Upper lobe of right lung (tissue), 1 donor: ENCODE results near the gene ADIRF. TPM values are rescaled to one million over a fixed set of nuclear protein-coding genes. Genes with fewer than 3 reads are reported as not detected.
"Not testable (repeated sequence)": the region's sequence is repeated elsewhere in the genome, so short reads cannot be mapped to it uniquely, and the experiment has no call there.

Experiments
- ATAC-seq: fragments of 200-7000 bp; cut with Tn5 transposase; one replicate; pipeline ENCODE4 v1.9.1; 2020; ENCODE audit warnings: mild to moderate bottlenecking, moderate library complexity
- DNase-seq: peaks from one replicate; pipeline ENCODE4 v3.0.0-alpha.2; 2020
- H3K27ac ChIP-seq: fragments of 200-600 bp; one replicate; pipeline ENCODE4 v1.8.0; 2022
- H3K27me3 ChIP-seq: fragments of 200-600 bp; one replicate; pipeline ENCODE4 v1.8.0; 2022; ENCODE audit warnings: mild to moderate bottlenecking
- H3K36me3 ChIP-seq: fragments of 200-600 bp; one replicate; pipeline ENCODE4 v1.8.0; 2022
- H3K4me1 ChIP-seq: fragments of 200-600 bp; one replicate; pipeline ENCODE4 v1.8.0; 2022
- H3K4me3 ChIP-seq: fragments of 200-600 bp; one replicate; pipeline ENCODE4 v1.8.0; 2022; ENCODE audit warnings: mild to moderate bottlenecking
- H3K9me3 ChIP-seq: fragments of 200-600 bp; one replicate; pipeline ENCODE4 v1.8.0; 2022
- CTCF ChIP-seq: fragments of 200-600 bp; IDR thresholded peaks from one replicate; pipeline ENCODE4 v1.8.0; 2022; ENCODE audit warnings: antibody characterized with exemption
- intact Hi-C: fragments of 100-400 bp; cut with DNase I; formaldehyde crosslinking; loops from one replicate; pipeline ENCODE4 v1.11.0; 2022
- total RNA-seq: library from RNA; stranded (reverse); fragmentation: NEBNext Ultra II Directional; extraction: Animal tissue kit (Norgen Biotek cat#: 25700); gene quantifications from one replicate; pipeline ENCODE4 v1.2.1, GENCODE V29; 2021
- donor health status: DM: no; HTN: yes; CAD: no; lungs with severe emphysema.

ADIRF gene
- total RNA-seq, 1 donor from 2014 or later: 155 TPM

- H3K9me3 ChIP-seq: no peaks in the 10 kb centered on the region
- no peaks in the 10 kb centered on the region for H3K27me3 ChIP-seq
- TF ChIP-seq CTCF: no peak
- no peak overlapping the region for H3K27ac ChIP-seq
- no peak overlapping the region for H3K4me3 ChIP-seq
- DNase-seq (no peak), ATAC-seq (no peak)
- intact Hi-C loops: no loop called here
- peaks cover 8% of the 10 kb centered on the region for H3K36me3 ChIP-seq
- H3K4me1 ChIP-seq: no peaks in the 10 kb centered on the region
Measured at GRCh38 chr10:86992456-86992855, 24.2 kb downstream of the ADIRF start.

- no peaks in the 10 kb centered on the region for H3K9me3 ChIP-seq
- peaks cover 8% of the 10 kb centered on the region for H3K36me3 ChIP-seq
- no peaks in the 10 kb centered on the region for H3K4me1 ChIP-seq
- H3K27me3 ChIP-seq: no peaks in the 10 kb centered on the region
- ATAC-seq (no peak), DNase-seq (no peak)
- TF ChIP-seq CTCF: no peak
- no peak overlapping the region for H3K4me3 ChIP-seq
- intact Hi-C loops: no loop called here
- H3K27ac ChIP-seq: no peak overlapping the region
Measured at GRCh38 chr10:86992929-86993328, 24.6 kb downstream of the ADIRF start.

GRCh38 chr10:86999802-87000403 lies 31.6 kb downstream of the ADIRF start:
- H3K27ac ChIP-seq: peak overlapping the region; percentile 30
- H3K9me3 ChIP-seq, intact Hi-C loops, H3K36me3 ChIP-seq, H3K4me1 ChIP-seq, H3K4me3 ChIP-seq, H3K27me3 ChIP-seq, DNase-seq: not testable (repeated sequence)
- ATAC-seq: peak; percentile 83

- H3K27ac ChIP-seq: peak overlapping the region; percentile 30
- no peaks in the 10 kb centered on the region for H3K9me3 ChIP-seq
- H3K4me3 ChIP-seq: no peak overlapping the region
- H3K36me3 ChIP-seq: no peaks in the 10 kb centered on the region
- DNase-seq (no peak), ATAC-seq (peak; percentile 46)
- no peaks in the 10 kb centered on the region for H3K27me3 ChIP-seq
- intact Hi-C loops: no loop called here
- no peaks in the 10 kb centered on the region for H3K4me1 ChIP-seq
- no peak for TF ChIP-seq CTCF
Measured at GRCh38 chr10:87000491-87000890, 32.2 kb downstream of the ADIRF start.

GRCh38 chr10:87007124-87007523 lies 38.8 kb downstream of the ADIRF start:
- H3K27ac ChIP-seq, DNase-seq, ATAC-seq, H3K9me3 ChIP-seq, intact Hi-C loops, H3K27me3 ChIP-seq, H3K4me3 ChIP-seq, H3K36me3 ChIP-seq, H3K4me1 ChIP-seq: not testable (repeated sequence)

- intact Hi-C loops, DNase-seq, H3K9me3 ChIP-seq, ATAC-seq, H3K27me3 ChIP-seq, H3K4me1 ChIP-seq, H3K36me3 ChIP-seq, H3K4me3 ChIP-seq, H3K27ac ChIP-seq: not testable (repeated sequence)
Measured at GRCh38 chr10:87007674-87008073, 39.4 kb downstream of the ADIRF start.

GRCh38 chr10:87008303-87008702 lies 40.0 kb downstream of the ADIRF start:
- H3K27ac ChIP-seq, ATAC-seq, H3K4me3 ChIP-seq, H3K9me3 ChIP-seq, DNase-seq, H3K27me3 ChIP-seq, H3K36me3 ChIP-seq, intact Hi-C loops, H3K4me1 ChIP-seq: not testable (repeated sequence)

- DNase-seq, H3K9me3 ChIP-seq, H3K4me3 ChIP-seq, intact Hi-C loops, H3K4me1 ChIP-seq, ATAC-seq, H3K27ac ChIP-seq, H3K27me3 ChIP-seq, H3K36me3 ChIP-seq: not testable (repeated sequence)
Measured at GRCh38 chr10:87009134-87009696, 40.9 kb downstream of the ADIRF start.

- H3K27me3 ChIP-seq, H3K4me3 ChIP-seq, DNase-seq, H3K36me3 ChIP-seq, H3K9me3 ChIP-seq, H3K4me1 ChIP-seq, ATAC-seq, H3K27ac ChIP-seq, intact Hi-C loops: not testable (repeated sequence)
Measured at GRCh38 chr10:87013528-87013927, 45.2 kb downstream of the ADIRF start.

GRCh38 chr10:87014986-87015716 lies 46.9 kb downstream of the ADIRF start:
- DNase-seq, H3K4me3 ChIP-seq, ATAC-seq, H3K27ac ChIP-seq, H3K36me3 ChIP-seq, H3K27me3 ChIP-seq, H3K4me1 ChIP-seq, H3K9me3 ChIP-seq, intact Hi-C loops: not testable (repeated sequence)

- DNase-seq, H3K27ac ChIP-seq, H3K27me3 ChIP-seq, H3K4me3 ChIP-seq, H3K36me3 ChIP-seq, H3K9me3 ChIP-seq, intact Hi-C loops, ATAC-seq, H3K4me1 ChIP-seq: not testable (repeated sequence)
Measured at GRCh38 chr10:87018127-87018526, 49.8 kb downstream of the ADIRF start.
